GM18858 (cell line): ENCODE measurements around the gene ZNF512B.
"Not testable (repeated sequence)": the region's sequence is repeated elsewhere in the genome, so short reads cannot be mapped to it uniquely, and the experiment has no call there.

Experiments
- ATAC-seq: cut with Tn5 transposase; IDR thresholded peaks from one replicate; pipeline ENCODE4 v1.9.1; 2021; ENCODE audit not compliant: unreplicated experiment

ZNF512B gene

DNA sequence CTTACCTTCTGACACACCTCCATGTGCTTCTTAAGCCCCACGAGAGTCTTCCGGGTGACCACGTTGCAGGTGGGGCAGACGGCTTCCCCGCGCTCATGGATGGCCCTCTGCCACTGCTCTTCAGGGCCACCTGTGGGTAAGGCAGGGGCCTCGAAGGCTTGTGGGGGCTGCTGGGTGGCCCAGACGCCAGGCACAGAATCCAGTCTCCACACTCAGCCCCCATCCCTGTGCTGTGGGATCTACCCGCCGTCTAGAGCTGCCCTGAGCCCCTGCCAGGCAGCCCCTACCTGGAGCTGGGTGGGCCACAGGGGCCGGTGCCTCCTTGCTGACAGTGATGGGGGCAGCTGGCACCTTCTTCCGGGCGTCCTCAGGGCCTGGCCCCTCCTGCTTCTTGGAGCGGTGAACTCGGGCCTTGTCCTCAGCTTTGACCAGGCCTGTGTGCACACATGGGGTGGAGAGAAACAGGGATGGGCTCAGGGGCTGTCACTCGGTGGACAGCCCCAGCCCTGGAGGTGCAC, 5.9 kb downstream of the ZNF512B start:
- ATAC-seq, result no peak

DNA sequence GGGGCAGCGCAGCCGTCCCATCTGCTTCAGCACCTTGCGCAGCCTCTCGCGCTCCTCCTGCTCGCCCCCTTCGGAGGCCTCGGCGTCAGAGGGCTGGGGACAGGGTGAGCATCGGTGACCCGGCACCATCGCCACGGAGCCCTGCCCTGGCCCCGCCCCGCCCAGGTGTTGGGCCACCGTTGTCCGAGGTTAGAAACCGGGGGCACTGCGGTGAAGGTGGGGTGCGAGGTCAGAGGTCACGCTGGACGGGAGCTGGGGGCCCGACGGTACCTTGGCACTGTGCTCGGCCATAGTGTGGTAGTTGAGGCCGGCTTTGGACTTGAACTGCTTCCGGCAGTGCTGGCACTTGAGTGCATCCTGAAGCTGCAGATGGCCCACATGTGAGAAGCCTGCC, 6.4 kb downstream of the ZNF512B start:
- ATAC-seq, result no peak

DNA sequence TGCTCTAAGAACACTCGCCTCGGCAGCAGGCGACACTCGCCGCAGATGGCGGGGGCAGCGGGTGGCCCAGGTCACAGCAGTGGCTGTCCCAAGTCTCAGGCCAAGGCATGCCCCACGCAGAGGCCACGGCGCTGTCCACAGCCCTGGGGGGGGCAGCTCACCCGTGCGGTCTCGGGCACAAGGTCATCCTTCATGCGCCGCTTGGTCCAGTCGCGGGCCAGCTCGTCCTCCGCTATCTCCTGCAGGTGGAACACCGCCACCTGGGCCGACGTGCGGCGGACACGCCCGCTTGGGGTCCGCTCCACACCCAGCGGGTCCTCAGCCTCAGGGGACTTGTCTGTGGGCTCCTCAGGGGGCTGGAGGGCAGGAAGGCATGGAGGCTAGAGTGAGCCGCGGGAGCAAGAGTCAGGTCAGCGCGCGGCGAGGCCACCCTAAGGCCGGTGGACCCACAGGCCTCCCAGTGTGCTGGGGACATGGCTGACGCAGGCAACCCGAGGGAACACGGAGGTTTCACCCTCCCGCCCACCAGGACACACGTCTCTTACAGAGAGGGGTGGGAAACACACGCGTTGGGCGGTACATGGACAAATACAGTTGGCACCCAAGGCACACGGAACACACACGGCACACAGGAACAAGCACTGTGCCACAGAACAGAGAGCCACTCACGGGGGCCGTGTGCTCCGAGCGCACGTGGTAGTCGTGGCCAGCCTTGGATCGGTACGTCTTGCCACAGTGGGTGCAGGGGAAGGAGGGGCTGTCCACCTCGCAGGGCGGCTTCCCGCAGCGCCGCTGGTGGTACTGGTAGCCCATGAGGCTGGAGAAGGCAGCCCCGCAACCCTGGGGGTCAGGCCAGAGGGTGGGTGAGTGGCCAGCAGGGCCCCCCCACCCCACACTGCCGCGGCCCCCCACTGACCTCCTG, 7.0 kb downstream of the ZNF512B start:
- no peak for ATAC-seq

DNA sequence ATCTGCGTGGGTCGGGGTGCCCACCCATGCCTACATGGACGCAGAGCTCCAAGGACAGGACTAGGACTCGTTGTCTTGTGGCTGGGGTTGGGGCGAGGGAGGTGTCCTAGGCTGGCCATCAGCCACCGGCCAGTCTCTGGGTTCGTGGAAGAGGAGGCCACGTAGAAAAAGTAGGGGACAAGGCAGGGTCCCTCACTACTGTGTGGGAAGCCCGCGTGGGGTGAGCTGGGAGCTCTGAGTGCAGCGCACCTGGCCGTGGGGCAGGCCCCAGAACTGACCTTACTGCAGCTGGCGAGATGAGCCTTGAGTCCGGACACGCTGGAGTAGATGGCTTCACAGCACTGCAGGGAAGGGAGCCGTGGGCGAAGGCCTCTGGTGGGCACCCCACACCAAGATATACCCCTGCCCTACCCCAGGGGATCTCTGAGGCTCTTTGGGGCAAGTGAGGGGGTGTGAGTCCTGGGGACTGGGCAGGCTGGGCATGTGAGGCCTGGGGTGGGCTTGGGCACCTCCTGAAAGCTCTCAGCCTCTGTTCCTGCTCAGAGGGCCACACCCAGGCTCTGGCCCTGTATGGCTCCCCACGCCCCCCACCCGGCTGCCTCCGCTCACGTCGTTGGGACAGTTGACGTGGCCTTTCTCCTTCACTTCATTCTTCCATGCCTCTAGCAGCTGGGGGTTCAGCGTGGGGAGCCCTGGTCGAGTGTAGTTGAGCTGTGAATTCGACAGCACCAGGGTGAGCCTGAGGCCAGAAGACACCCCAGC, 7.9 kb downstream of the ZNF512B start:
- ATAC-seq, result no peak

DNA sequence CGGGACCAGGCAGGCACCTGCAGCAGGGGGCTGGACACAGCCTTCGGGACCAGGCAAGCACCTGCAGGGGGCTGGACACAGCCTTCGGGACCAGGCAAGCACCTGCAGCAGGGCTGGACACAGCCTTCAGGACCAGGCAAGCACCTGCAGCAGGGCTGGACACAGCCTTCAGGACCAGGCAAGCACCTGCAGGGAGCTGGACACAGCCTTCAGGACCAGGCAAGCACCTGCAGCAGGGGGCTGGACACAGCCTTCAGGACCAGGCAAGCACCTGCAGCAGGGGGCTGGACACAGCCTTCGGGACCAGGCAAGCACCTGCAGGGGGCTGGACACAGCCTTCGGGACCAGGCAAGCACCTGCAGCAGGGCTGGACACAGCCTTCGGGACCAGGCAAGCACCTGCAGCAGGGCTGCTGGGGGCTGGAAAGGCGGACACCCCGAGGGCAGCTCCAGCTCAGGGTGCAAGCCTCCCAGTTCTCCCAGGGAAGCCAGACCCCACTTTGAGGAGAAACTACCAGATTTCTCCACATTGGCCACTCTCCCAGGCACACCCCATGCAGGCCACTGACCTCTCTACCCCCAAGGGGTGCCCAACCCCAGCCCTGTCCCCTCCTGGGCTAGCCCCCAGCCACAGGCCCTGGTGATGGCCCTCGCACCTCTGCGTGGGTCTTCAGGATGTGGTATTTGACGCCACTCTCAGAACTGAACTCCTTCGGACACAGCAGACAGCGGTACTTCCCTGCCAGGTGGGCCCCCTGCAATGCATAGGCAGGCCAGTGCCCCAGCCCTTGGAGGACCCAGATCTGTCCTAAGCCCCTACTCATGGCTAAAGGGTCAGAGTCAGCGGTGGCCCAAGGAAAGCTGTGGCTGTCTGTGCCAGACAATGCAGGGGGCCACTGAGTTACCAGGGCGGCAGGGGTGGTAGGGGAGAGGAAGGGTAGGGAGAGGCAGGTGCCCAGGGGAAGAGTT, 8.8 kb downstream of the ZNF512B start:
- not testable (repeated sequence) for ATAC-seq

DNA sequence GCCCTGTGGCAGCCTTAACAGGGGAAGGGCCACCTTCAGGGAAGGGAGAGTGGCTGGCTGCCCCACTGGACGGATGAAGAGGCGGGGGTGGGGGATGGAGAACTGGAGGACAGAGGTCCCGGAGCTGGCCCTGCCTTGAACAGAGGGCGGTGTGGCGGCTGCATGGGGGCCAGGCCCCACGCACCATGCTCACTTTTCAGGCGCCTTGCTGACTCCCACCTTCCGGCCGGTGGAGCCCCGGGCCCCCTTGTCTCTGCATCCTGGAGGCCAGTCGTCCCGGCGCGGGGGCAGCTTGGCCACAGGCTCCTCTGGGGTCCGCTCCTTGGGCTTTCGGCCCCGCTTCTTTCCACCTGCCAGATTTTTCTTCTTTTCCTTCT, 10.0 kb downstream of the ZNF512B start:
- no peak for ATAC-seq

DNA sequence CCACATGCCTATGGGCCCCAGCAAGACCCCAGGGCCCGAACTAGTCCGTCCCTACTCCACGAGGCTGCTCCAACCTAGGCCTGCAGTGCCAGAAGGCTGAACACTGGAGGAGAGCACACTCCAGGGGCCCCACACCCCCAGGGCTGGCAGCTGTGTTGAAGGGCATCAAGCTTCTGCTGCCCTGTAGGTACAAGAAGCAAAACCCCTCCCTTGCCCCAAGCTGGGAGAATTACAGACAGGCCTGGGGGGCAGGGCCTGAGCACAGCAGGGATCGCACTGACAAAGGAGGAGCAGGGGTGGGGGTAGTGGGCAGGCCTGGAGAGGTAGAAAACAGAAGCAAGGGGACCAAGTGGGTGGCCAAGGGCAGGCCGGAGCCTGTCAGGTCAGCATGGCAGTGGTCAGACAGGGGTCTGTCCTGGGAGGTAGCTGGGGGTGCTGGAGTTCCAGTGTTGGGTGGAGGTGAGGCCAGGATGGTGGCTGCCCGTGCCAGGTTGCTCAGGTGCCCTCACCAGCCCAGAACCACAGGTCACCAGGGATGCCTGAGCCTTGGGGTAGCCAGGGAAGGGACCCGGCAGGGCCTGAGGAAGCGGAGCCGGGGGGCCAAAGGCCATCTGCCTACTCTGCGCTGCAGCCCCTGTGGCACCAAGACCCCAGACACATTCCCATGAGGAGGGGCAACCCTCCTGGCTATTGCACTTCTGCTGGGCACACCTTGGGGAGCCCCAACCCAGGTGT, 10.6 kb downstream of the ZNF512B start:
- ATAC-seq, result no peak

DNA sequence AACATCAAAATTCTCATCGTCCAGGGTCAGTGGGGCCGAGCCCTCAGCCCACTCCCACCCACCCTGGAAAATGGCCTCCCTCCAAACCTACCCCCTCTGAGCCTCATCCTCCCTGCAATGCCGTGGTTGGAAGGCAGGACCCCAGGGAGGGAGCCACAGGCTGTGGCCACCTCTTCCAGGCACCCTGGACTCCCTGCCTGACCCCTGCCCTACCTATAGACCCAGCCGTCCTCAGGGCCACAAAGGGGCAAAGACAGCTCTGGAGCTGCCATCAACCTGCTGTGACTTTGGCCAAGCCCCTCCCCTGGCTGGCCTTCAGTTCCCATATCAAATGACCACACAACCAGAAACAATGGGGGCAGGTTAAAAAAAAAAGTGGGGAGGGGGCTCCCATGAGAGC, 11.3 kb downstream of the ZNF512B start:
- no peak for ATAC-seq

DNA sequence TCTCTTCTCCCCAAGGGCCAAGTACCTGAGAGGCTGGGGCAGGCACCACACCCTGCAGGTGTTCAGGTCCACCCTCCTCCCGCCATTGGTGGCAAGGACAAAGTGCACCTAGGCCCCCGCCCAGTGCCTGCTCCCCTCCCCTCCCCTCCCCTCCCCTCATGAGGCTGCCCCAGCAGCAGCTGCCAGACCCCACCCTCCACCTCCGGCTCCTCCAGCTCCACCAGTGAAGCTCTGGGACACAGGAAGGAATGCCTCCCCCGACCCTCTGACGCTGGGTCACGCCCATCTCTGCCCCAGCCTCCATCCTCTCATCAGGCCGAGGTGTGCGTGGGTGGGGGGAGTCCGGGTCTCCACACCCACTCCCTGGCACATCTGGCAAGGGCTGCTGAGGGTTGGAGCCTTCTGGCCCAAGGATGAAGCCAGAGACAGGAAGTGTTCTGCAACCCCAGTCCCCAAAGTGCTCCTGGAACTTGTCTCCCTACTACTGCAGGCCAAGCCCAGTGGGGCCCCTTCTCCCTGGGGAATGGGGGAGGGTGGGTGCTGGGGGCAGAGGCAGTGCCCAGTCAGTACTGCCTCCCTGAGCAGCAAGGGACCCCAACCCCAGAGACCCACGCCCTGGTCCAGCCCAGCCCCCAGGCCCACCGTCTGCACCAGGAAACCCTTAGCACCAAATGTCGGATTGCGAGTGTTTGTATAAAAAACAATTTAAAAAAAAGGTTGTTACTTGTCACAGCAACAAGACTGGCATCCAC, 11.9 kb downstream of the ZNF512B start:
- no peak for ATAC-seq

DNA sequence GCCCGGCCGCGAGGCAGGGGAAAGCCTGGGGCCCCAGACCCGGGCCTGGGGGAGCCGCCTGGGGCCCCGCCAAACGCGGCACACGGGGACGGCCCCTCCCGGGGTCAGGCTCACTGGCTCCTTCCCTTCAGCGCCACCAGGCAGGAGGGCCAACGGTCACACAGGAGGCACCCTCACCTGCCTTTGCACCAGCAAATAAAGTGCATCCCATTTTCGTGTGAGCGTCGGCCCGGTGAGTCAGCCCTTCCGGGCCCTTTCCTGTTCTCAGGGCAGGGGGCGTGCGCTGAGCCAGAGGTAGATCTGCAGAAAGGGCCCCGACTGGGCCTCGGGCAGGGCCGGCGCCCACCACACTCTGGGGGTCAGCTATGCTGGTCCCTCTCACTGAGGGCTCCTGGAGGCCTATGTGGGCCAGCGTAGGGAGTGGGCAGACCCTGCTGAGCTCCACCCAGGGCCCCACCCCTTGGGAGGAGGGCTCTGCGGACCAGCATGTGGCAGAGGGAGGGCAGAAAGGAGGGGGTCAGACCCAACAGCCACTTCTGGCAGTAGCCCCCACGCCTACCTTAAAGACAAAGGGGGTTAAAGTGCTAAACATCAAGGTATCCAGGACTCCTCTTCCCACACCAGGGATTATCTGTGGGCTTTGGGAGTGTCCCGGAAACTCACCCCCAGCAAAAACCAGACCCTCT, 12.6 kb downstream of the ZNF512B start:
- ATAC-seq, result no peak

DNA sequence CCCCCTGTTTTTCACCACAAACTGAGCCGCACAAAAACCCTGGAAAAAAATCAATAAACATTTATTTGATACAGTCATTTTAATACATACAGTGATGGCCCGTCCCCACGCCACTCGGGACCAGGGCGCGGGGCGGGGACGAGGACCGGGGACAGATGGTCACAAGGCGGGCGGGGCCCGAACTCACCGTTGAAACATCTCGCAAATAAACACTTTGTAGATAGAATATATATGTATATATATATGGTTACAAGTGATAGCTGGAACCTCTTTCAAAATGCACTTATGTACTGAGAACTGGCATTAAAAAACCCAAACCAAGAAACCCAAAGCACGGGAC, 13.1 kb downstream of the ZNF512B start:
- peak; percentile 16 for ATAC-seq

DNA sequence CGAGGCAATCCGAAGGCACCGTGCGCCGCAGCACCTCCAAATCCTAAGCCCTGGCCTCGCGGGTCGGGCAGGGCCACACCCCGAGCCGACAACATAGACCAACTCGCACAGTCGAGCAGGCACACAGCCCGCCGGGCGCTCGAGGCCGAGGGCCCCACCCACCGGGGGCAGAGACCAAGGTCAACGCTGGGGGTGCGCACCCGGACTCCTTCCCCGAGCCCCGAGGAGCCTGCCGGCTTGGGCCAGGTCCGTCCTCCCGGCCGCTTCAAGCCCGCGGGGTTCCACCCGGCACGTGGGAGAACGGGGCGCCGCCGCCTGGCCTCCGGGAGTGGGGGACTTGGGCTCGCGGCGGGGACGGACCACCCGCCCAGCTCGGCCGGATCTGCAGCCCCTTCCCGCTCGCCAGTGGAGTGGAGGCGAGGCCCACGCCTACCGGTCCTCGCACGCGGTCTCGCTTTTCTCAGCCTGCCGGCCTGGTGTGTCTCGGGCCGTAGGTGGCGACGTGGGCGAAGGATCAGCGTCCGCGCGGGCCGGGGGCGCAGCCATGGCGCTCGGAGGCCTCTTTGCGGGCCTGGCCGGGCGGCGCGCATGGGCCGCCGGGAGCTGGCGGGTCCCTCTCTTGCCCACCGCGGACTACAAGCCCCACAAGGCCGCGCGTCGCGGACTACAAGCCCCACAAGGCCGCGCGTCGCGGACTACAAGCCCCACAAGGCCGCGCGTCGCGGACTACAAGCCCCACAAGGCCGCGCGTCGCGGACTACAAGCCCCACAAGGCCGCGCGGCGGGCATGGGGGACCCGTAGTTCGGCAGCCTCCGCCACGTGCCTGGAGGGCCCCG, 13.7 kb downstream of the ZNF512B start, which contains the start of gene UCKL1:
TSS of gene UCKL1 (minus strand) at position 590 of the 837 bp plus-strand sequence. CDS start at position 546, 44 bp downstream.
- ATAC-seq, result peak; percentile 45

DNA sequence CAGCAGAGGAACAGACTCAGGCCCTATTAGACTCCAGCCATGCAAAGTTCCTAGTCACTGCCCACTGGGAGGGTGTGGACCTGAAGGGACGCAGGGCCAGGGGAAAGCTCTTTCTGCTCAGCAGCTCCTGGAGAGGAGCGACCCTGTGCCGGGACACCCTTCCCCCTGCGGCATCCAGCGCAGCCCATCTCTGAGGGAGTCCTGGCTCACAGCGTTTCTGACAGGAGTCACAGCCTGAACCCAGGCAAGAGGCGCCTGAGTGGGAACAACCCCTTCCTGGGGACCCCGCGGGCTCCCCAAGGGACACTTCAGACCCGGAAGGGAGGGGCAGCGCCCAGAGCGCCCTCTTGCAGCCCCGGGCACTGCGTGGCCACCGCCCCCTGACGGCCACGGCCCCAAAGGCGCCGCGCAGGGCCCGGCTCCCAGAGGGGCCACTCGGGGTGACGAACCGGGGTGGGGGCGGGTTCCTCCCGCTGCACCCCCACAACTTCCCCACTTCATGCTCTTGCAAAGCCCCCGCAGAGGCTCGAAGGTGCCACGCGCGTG, 14.4 kb downstream of the ZNF512B start:
- ATAC-seq, result no peak

DNA sequence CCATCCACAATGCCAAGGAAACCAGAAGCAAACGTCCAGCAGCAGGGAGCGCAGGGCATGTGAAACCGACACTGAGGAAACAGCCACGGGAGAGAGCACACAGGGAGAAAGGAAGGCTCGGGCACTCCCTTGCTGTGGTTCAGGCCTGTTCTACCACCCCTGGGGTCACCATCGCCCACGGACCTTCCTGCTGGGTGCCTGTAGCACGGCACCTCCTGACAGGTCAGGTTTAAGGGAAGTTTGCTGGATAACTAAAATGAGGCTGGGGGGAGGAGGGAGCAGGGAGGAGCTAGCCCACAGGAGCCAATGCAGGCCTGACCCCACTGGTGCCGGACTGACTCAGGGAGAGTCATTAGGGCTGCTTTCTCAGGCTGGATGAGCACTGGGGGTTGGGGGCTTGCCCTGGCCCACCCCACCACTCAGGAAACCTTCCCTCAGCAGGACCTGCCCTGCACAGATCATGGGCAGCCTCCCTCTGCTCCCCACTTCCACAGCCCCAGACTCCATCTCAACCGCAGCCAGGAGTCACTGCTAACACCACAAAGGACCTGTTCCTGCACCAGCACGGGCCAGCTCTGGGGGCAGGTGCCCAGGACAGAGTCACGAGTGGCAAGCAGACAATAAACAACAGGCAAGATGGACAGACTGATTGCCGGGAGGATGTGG, 15.8 kb downstream of the ZNF512B start:
- ATAC-seq, result no peak

DNA sequence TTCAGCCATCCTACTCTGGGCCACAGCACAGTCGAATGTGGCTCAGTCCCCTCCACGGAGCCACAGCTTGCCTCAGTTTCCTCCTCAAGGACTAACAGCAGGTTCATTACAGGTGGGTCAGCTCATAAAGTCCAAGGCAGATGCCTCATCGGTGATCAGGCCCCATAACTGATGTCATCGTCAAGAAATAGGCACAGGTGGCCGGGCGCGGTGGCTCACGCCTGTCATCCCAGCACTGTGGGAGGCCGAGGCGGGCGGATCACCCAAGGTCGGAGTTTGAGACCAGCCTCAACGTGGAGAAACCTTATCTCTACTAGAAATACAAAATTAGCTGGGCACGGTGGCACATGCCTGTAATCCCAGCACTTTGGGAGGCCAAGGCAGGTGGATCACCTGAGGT, 17.0 kb downstream of the ZNF512B start:
- no peak for ATAC-seq

DNA sequence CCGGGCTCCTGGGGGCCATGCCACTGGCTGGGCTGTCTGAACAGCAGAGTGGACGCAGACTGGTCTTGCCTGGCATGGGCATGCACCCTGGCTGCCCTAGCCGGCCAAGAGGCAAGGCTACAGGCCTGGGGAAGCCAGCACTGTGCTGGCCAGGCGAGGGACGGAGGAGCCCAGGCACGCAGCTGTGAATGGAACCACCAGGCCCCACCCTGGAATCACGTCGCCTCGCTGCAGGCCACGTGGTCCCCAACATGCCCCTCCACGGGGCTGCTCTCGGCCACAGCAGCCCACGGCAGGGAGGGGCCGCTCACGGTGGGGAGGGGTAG, 17.6 kb downstream of the ZNF512B start:
- ATAC-seq, result no peak
